Adrenal gland (tissue), 12 donors: ENCODE results near the gene SRCAP. TPM values are rescaled to one million over a fixed set of nuclear protein-coding genes. Genes with fewer than 3 reads are reported as not detected.

ENCODE experiments used
- DNase-seq, 7 donors: peaks; one replicate each; pipeline ENCODE4 v3.0.0-alpha.2; 2019 to 2020
- H3K27ac ChIP-seq, 5 donors: fragments of 200-600 bp; sonication (generic) in 4 of 5; 1 replicate in 3 of 5; 2 replicates in 2 of 5; pipeline versions ENCODE4 v1.5.1 to v1.8.0; 2016 to 2020; ENCODE audit warnings: mild to moderate bottlenecking in 1 of 5
- H3K27me3 ChIP-seq: fragments of 200-600 bp; 2 replicates; pipeline ENCODE4 v1.8.0; 2021
- H3K36me3 ChIP-seq, 2 donors: fragments of 200-600 bp; replicated peaks in 1 of 2; 1 replicate in 1 of 2; 2 replicates in 1 of 2; pipeline versions ENCODE4 v1.5.1 to v1.8.0; 2018 to 2022
- H3K4me1 ChIP-seq, 2 donors: fragments of 200-600 bp; replicated peaks in 1 of 2; 1 replicate in 1 of 2; 2 replicates in 1 of 2; pipeline versions ENCODE4 v1.5.1 to v1.8.0; 2018 to 2021
- H3K4me3 ChIP-seq, 4 donors: fragments of 200-600 bp; sonication (generic) in 3 of 4; one replicate each; pipeline ENCODE4 v1.5.1; 2016 to 2018
- H3K9me3 ChIP-seq, 3 donors: fragments of 200-600 bp; sonication (generic) in 1 of 3; replicated peaks in 1 of 3; 1 replicate in 2 of 3; 2 replicates in 1 of 3; pipeline versions ENCODE4 v1.5.1 to v1.8.0; 2016 to 2021
- POLR2A ChIP-seq, 2 donors: fragments of 450-650 bp; IDR thresholded peaks; one replicate each; pipeline ENCODE4 v1.6.1; 2017; ENCODE audit warnings: antibody characterized with exemption in 2 of 2, mild to moderate bottlenecking in 2 of 2, moderate library complexity in 1 of 2
- WGBS, 4 donors: extraction: QIAGEN DNeasy Blood & Tissue Kit in 2 of 4; methylation state at CpG; one replicate each; pipeline versions ENCODE4 v1.1.5 to v1.1.7; 2013 to 2017; 5-methylcytosine and 5-hydroxymethylcytosine counted together
- intact Hi-C, 2 donors: fragments of 100-400 bp; cut with DNase I; formaldehyde crosslinking; loops; one replicate each; pipeline versions ENCODE4 v1.14.1 to v1.15.0; 2022 to 2023
- polyA plus RNA-seq, 3 donors: library from polyadenylated mRNA; stranded (reverse); fragments of 200-250 nt in 2 of 3; fragments of 350-450 nt in 1 of 3; fragmentation: Illumina TruSeq in 1 of 3; extraction: RNeasy Lipid Tissue Mini Kit (QIAGEN cat#74804) in 1 of 3; gene quantifications; one replicate each; pipeline ENCODE4 v1.2.3, GENCODE V29; 2013 to 2014
- total RNA-seq, 9 donors: library from RNA; depleted of rRNA in 4 of 9; stranded (reverse); fragments of >200 nt in 4 of 9; fragments of 120-200 nt in 1 of 9; fragmentation: NEBNext Ultra II Directional in 1 of 9; extraction: Animal tissue kit (Norgen Biotek cat#: 25700) in 1 of 9; gene quantifications; one replicate each; pipeline versions ENCODE4 v1.1.0 to v1.2.4, GENCODE V29; 2013 to 2023
- TF ChIP-seq, protein P1 (sequence below), 6 experiments: fragments of 450-650 bp in 4 of 6; fragments of 200-600 bp in 2 of 6; sonication (generic) in 1 of 6; IDR thresholded peaks; 1 replicate in 5 of 6; 2 replicates in 1 of 6; pipeline versions ENCODE4 v1.5.1 to v1.8.0; 2016 to 2021; ENCODE audit warnings: antibody characterized with exemption in 6 of 6, mild to moderate bottlenecking in 2 of 6, moderate library complexity in 1 of 6
- donor health status: healthy with polysubstance abuse.
- donor health status: Bipolar disorder and iron deficiency.
- donor health status: DM: yes; HTN: yes; CAD: no.
- donor health status: DM: no; HTN: no; CAD: no.
- donor health status: DM: no; HTN: no; CAD: no.
- donor health status: DM: yes; HTN: yes; CAD: no.

The SRCAP gene
- total and polyA plus RNA-seq, 12 donors = 3.7 to 82.4 (median 46.6) TPM

- H3K9me3 ChIP-seq = no peaks in the 10 kb centered on the region
- 93 to 96% (median 95%) methylated on average over 8 of the region's 8 CpGs for WGBS, 4 donors
- H3K4me3 ChIP-seq = no peak overlapping the region
- TF ChIP-seq, protein P1, sequence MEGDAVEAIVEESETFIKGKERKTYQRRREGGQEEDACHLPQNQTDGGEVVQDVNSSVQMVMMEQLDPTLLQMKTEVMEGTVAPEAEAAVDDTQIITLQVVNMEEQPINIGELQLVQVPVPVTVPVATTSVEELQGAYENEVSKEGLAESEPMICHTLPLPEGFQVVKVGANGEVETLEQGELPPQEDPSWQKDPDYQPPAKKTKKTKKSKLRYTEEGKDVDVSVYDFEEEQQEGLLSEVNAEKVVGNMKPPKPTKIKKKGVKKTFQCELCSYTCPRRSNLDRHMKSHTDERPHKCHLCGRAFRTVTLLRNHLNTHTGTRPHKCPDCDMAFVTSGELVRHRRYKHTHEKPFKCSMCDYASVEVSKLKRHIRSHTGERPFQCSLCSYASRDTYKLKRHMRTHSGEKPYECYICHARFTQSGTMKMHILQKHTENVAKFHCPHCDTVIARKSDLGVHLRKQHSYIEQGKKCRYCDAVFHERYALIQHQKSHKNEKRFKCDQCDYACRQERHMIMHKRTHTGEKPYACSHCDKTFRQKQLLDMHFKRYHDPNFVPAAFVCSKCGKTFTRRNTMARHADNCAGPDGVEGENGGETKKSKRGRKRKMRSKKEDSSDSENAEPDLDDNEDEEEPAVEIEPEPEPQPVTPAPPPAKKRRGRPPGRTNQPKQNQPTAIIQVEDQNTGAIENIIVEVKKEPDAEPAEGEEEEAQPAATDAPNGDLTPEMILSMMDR (IDR thresholded peaks at IDR 0.05) = no peak
- no peak for TF ChIP-seq POLR2A (IDR thresholded peaks at IDR 0.05)
- peaks cover 0 to 99% of the 10 kb centered on the region in 2 donors for H3K36me3 ChIP-seq
- H3K27ac ChIP-seq = no peak overlapping the region
- intact Hi-C loops = no loop called here
- H3K4me1 ChIP-seq = peaks cover 10 to 18% of the 10 kb centered on the region in 2 donors
- no peaks in the 10 kb centered on the region for H3K27me3 ChIP-seq
- no peak for DNase-seq
Observed at GRCh38 chr16:30721167-30721566, 22.2 kb downstream of the SRCAP start.

GRCh38 chr16:30721606-30722005, 22.6 kb downstream of the SRCAP start:
- TF ChIP-seq POLR2A (IDR thresholded peaks at IDR 0.05) = no peak
- TF ChIP-seq, protein P1 (IDR thresholded peaks at IDR 0.05) = no peak
- Histone ChIP-seq H3K9me3 (no peaks in the 10 kb centered on the region), H3K27ac (no peak overlapping the region), H3K4me3 (no peak overlapping the region), H3K36me3 (peaks cover 0 to 98% of the 10 kb centered on the region in 2 donors), H3K4me1 (peaks cover 10 to 17% of the 10 kb centered on the region in 2 donors), H3K27me3 (no peaks in the 10 kb centered on the region)
- no peak for DNase-seq
- intact Hi-C loops = no loop called here
- WGBS, 4 donors = 88 to 100% (median 93%) methylated on average over 1 of the region's 1 CpG

- 50 to 64% (median 61%) methylated on average over 6 of the region's 6 CpGs for WGBS, 4 donors
- no peak overlapping the region for H3K4me3 ChIP-seq
- H3K4me1 ChIP-seq = peaks cover 10 to 13% of the 10 kb centered on the region in 2 donors
- TF ChIP-seq, protein P1 (IDR thresholded peaks at IDR 0.05) = peak in 2 of 6 experiments; percentile 16 to 20
- TF ChIP-seq POLR2A (IDR thresholded peaks at IDR 0.05) = no peak
- intact Hi-C loops = no loop called here
- H3K9me3 ChIP-seq = no peaks in the 10 kb centered on the region
- H3K27me3 ChIP-seq = no peaks in the 10 kb centered on the region
- H3K36me3 ChIP-seq = peaks cover 0 to 97% of the 10 kb centered on the region in 2 donors
- no peak for DNase-seq
- H3K27ac ChIP-seq = no peak overlapping the region
Observed at GRCh38 chr16:30722443-30722842, 23.5 kb downstream of the SRCAP start.

- no peak overlapping the region for H3K4me3 ChIP-seq
- H3K27ac ChIP-seq = no peak overlapping the region
- H3K4me1 ChIP-seq = peaks cover 10 to 13% of the 10 kb centered on the region in 2 donors
- no peak for DNase-seq
- peaks cover 0 to 96% of the 10 kb centered on the region in 2 donors for H3K36me3 ChIP-seq
- intact Hi-C loops = no loop called here
- TF ChIP-seq POLR2A (IDR thresholded peaks at IDR 0.05) = no peak
- TF ChIP-seq, protein P1 (IDR thresholded peaks at IDR 0.05) = no peak
- no peaks in the 10 kb centered on the region for H3K27me3 ChIP-seq
- no peaks in the 10 kb centered on the region for H3K9me3 ChIP-seq
- WGBS, 4 donors = 85 to 89% (median 87%) methylated on average over 9 to 10 of the region's 10 CpGs
Observed at GRCh38 chr16:30722916-30723315, 23.9 kb downstream of the SRCAP start.
